HG02678 (cell line): ENCODE measurements around the gene COL5A3.
"Not testable (repeated sequence)": the region's sequence is repeated elsewhere in the genome, so short reads cannot be mapped to it uniquely, and the experiment has no call there.

Experiments used
- ATAC-seq: cut with Tn5 transposase; IDR thresholded peaks from one replicate; pipeline ENCODE4 v1.9.1; 2021; ENCODE audit warnings: mild to moderate bottlenecking, moderate library complexity; ENCODE audit not compliant: unreplicated experiment

The COL5A3 gene

GRCh38 chr19:9940778-9941177 is 69.5 kb downstream of the COL5A3 start:
- no peak for ATAC-seq

GRCh38 chr19:9939301-9939913 is 70.9 kb downstream of the COL5A3 start:
- no peak for ATAC-seq

- ATAC-seq = no peak
Observed at GRCh38 chr19:9937001-9937411, 73.3 kb downstream of the COL5A3 start.

- no peak for ATAC-seq
Observed at GRCh38 chr19:9936326-9937000, 73.8 kb downstream of the COL5A3 start, which contains the start of gene OLFM2. Gene OLFM2, minus strand, starts transcription at chr19:9936515. Its CDS starts 149 bp downstream, at chr19:9936366.

GRCh38 chr19:9935506-9936325 is 74.6 kb downstream of the COL5A3 start:
- no peak for ATAC-seq

GRCh38 chr19:9934132-9934950 is 76.0 kb downstream of the COL5A3 start:
- no peak for ATAC-seq

GRCh38 chr19:9932835-9933234 is 77.5 kb downstream of the COL5A3 start:
- no peak for ATAC-seq

- ATAC-seq = no peak
Observed at GRCh38 chr19:9931629-9932028, 78.7 kb downstream of the COL5A3 start.

GRCh38 chr19:9923440-9923839 is 86.9 kb downstream of the COL5A3 start:
- ATAC-seq = no peak

GRCh38 chr19:9922782-9923379 is 87.4 kb downstream of the COL5A3 start:
- ATAC-seq = not testable (repeated sequence)

GRCh38 chr19:9917321-9917720 is 93.0 kb downstream of the COL5A3 start:
- no peak for ATAC-seq

GRCh38 chr19:9916719-9917118 is 93.6 kb downstream of the COL5A3 start:
- no peak for ATAC-seq

GRCh38 chr19:9914315-9915207 is 95.7 kb downstream of the COL5A3 start:
- no peak for ATAC-seq

GRCh38 chr19:9914001-9914314 is 96.3 kb downstream of the COL5A3 start:
- ATAC-seq = no peak

- ATAC-seq = no peak
Observed at GRCh38 chr19:9913237-9914000, 96.9 kb downstream of the COL5A3 start.

GRCh38 chr19:9912551-9913236 is 97.6 kb downstream of the COL5A3 start:
- ATAC-seq = no peak

- ATAC-seq = no peak
Observed at GRCh38 chr19:9911524-9912185, 98.6 kb downstream of the COL5A3 start.

GRCh38 chr19:9910625-9911024 is 99.7 kb downstream of the COL5A3 start:
- no peak for ATAC-seq
